ENCODE data around the gene GTF2H4.

Gene GTF2H4

GRCh38 chr6:30942338-30943060 lies 34.5 kb downstream of the GTF2H4 start:
- H3K4me3 ChIP-seq (ENCODE audit: insufficient read length, low read depth) = no peak overlapping the region
- H3K4me1 ChIP-seq (ENCODE audit: insufficient read depth, insufficient read length) = peaks cover 8% of the 10 kb centered on the region
- H3K27me3 ChIP-seq (ENCODE audit: insufficient read depth, insufficient read length) = no peaks in the 10 kb centered on the region
- H3K9ac ChIP-seq (ENCODE audit: insufficient read length, low read depth) = no peak overlapping the region
- TF ChIP-seq SUZ12 (IDR thresholded peaks at IDR 0.05; ENCODE audit: extremely low read depth, insufficient read depth, insufficient read length) (no peak), YY1 (IDR thresholded peaks at IDR 0.05; ENCODE audit: insufficient read depth, insufficient read length) (peak; percentile 11)
- H3K9me3 ChIP-seq (ENCODE audit: insufficient read depth, low read length) = no peaks in the 10 kb centered on the region
- no peaks in the 10 kb centered on the region for H3K36me3 ChIP-seq (ENCODE audit: insufficient read depth, insufficient read length, low read length)
- DNase-seq (ENCODE audit: low read depth, low spot score) = peak; percentile 91

- no peak overlapping the region for H3K4me3 ChIP-seq (ENCODE audit: insufficient read length, low read depth)
- TF ChIP-seq SUZ12 (IDR thresholded peaks at IDR 0.05; ENCODE audit: extremely low read depth, insufficient read depth, insufficient read length) (no peak), ZNF274 (IDR thresholded peaks at IDR 0.05; ENCODE audit: low read depth, low read length) (no peak), YY1 (IDR thresholded peaks at IDR 0.05; ENCODE audit: insufficient read depth, insufficient read length) (no peak)
- no peak overlapping the region for H3K9ac ChIP-seq (ENCODE audit: insufficient read length, low read depth)
- H3K4me1 ChIP-seq (ENCODE audit: insufficient read depth, insufficient read length) = peaks cover 8% of the 10 kb centered on the region
- 0 out of 2 replicates have a peak, but pooled peaks cover under 1% of the 10 kb centered on the region for H3K9me3 ChIP-seq (ENCODE audit: insufficient read depth, low read length)
- peaks cover 2% of the 10 kb centered on the region for H3K27me3 ChIP-seq (ENCODE audit: insufficient read depth, insufficient read length)
- no peaks in the 10 kb centered on the region for H3K36me3 ChIP-seq (ENCODE audit: insufficient read depth, insufficient read length, low read length)
- no peak for DNase-seq (ENCODE audit: low read depth, low spot score)
These were observed 36.0 kb downstream of the GTF2H4 start for GRCh38 chr6:30944051-30944450.

GRCh38 chr6:30945281-30945680 lies 37.3 kb downstream of the GTF2H4 start:
- Histone ChIP-seq H3K9ac (ENCODE audit: insufficient read length, low read depth) (no peak overlapping the region), H3K27me3 (ENCODE audit: insufficient read depth, insufficient read length) (peaks cover 2% of the 10 kb centered on the region), H3K9me3 (ENCODE audit: insufficient read depth, low read length) (peaks cover 5% of the 10 kb centered on the region; the same call in 1 of the 2 replicates), H3K4me3 (ENCODE audit: insufficient read length, low read depth) (no peak overlapping the region), H3K4me1 (ENCODE audit: insufficient read depth, insufficient read length) (peaks cover 8% of the 10 kb centered on the region), H3K36me3 (ENCODE audit: insufficient read depth, insufficient read length, low read length) (no peaks in the 10 kb centered on the region)
- no peak for DNase-seq (ENCODE audit: low read depth, low spot score)
- TF ChIP-seq SUZ12 (IDR thresholded peaks at IDR 0.05; ENCODE audit: extremely low read depth, insufficient read depth, insufficient read length) = no peak

- Histone ChIP-seq H3K36me3 (ENCODE audit: insufficient read depth, insufficient read length, low read length) (no peaks in the 10 kb centered on the region), H3K9ac (ENCODE audit: insufficient read length, low read depth) (no peak overlapping the region), H3K4me3 (ENCODE audit: insufficient read length, low read depth) (no peak overlapping the region), H3K4me1 (ENCODE audit: insufficient read depth, insufficient read length) (no peaks in the 10 kb centered on the region), H3K9me3 (ENCODE audit: insufficient read depth, low read length) (peaks cover 10% of the 10 kb centered on the region; the same call in 1 of the 2 replicates), H3K27me3 (ENCODE audit: insufficient read depth, insufficient read length) (peaks cover 8% of the 10 kb centered on the region)
- no peak for DNase-seq (ENCODE audit: low read depth, low spot score)
- TF ChIP-seq ZNF274 (IDR thresholded peaks at IDR 0.05; ENCODE audit: low read depth, low read length) (no peak), SUZ12 (IDR thresholded peaks at IDR 0.05; ENCODE audit: extremely low read depth, insufficient read depth, insufficient read length) (no peak), YY1 (IDR thresholded peaks at IDR 0.05; ENCODE audit: insufficient read depth, insufficient read length) (no peak)
These were observed 39.2 kb downstream of the GTF2H4 start for GRCh38 chr6:30947231-30947630.

GRCh38 chr6:30948811-30949210 lies 40.8 kb downstream of the GTF2H4 start:
- Histone ChIP-seq H3K27me3 (ENCODE audit: insufficient read depth, insufficient read length) (peaks cover 21% of the 10 kb centered on the region), H3K9me3 (ENCODE audit: insufficient read depth, low read length) (peaks cover 10% of the 10 kb centered on the region; the same call in 1 of the 2 replicates), H3K4me1 (ENCODE audit: insufficient read depth, insufficient read length) (no peaks in the 10 kb centered on the region), H3K9ac (ENCODE audit: insufficient read length, low read depth) (no peak overlapping the region), H3K36me3 (ENCODE audit: insufficient read depth, insufficient read length, low read length) (no peaks in the 10 kb centered on the region), H3K4me3 (ENCODE audit: insufficient read length, low read depth) (no peak overlapping the region)
- no peak for DNase-seq (ENCODE audit: low read depth, low spot score)
- TF ChIP-seq YY1 (IDR thresholded peaks at IDR 0.05; ENCODE audit: insufficient read depth, insufficient read length) = no peak
- no peak for TF ChIP-seq SUZ12 (IDR thresholded peaks at IDR 0.05; ENCODE audit: extremely low read depth, insufficient read depth, insufficient read length)
- no peak for TF ChIP-seq ZNF274 (IDR thresholded peaks at IDR 0.05; ENCODE audit: low read depth, low read length)

GRCh38 chr6:30951907-30952469 lies 44.0 kb downstream of the GTF2H4 start:
- Histone ChIP-seq H3K4me1 (ENCODE audit: insufficient read depth, insufficient read length) (peaks cover 6% of the 10 kb centered on the region), H3K27me3 (ENCODE audit: insufficient read depth, insufficient read length) (peaks cover 51% of the 10 kb centered on the region), H3K4me3 (ENCODE audit: insufficient read length, low read depth) (no peak overlapping the region), H3K36me3 (ENCODE audit: insufficient read depth, insufficient read length, low read length) (no peaks in the 10 kb centered on the region), H3K9ac (ENCODE audit: insufficient read length, low read depth) (no peak overlapping the region), H3K9me3 (ENCODE audit: insufficient read depth, low read length) (peaks cover 10% of the 10 kb centered on the region; the same call in 1 of the 2 replicates)
- TF ChIP-seq SUZ12 (IDR thresholded peaks at IDR 0.05; ENCODE audit: extremely low read depth, insufficient read depth, insufficient read length) (no peak), ZNF274 (IDR thresholded peaks at IDR 0.05; ENCODE audit: low read depth, low read length) (no peak), YY1 (IDR thresholded peaks at IDR 0.05; ENCODE audit: insufficient read depth, insufficient read length) (no peak)
- DNase-seq (ENCODE audit: low read depth, low spot score) = no peak

GRCh38 chr6:30954631-30955366 lies 46.8 kb downstream of the GTF2H4 start:
- peaks cover 52% of the 10 kb centered on the region for H3K27me3 ChIP-seq (ENCODE audit: insufficient read depth, insufficient read length)
- H3K9me3 ChIP-seq (ENCODE audit: insufficient read depth, low read length) = peaks cover 5% of the 10 kb centered on the region; the same call in 1 of the 2 replicates
- peak overlapping the region; percentile 67 for H3K9ac ChIP-seq (ENCODE audit: insufficient read length, low read depth)

More at GRCh38 chr6:30954631-30955366, 46.8 kb downstream of the GTF2H4 start:
- no peak for TF ChIP-seq SUZ12 (IDR thresholded peaks at IDR 0.05; ENCODE audit: extremely low read depth, insufficient read depth, insufficient read length)
- TF ChIP-seq YY1 (IDR thresholded peaks at IDR 0.05; ENCODE audit: insufficient read depth, insufficient read length) = no peak
- no peak for TF ChIP-seq ZNF274 (IDR thresholded peaks at IDR 0.05; ENCODE audit: low read depth, low read length)
- no peak for DNase-seq (ENCODE audit: low read depth, low spot score)
- Histone ChIP-seq H3K4me1 (ENCODE audit: insufficient read depth, insufficient read length) (peaks cover 6% of the 10 kb centered on the region), H3K36me3 (ENCODE audit: insufficient read depth, insufficient read length, low read length) (no peaks in the 10 kb centered on the region), H3K4me3 (ENCODE audit: insufficient read length, low read depth) (peak overlapping the region; percentile 21)
